ENCODE measurements around the gene RBM47. TPM values are rescaled to one million over a fixed set of nuclear protein-coding genes. Genes with fewer than 3 reads are reported as not detected.
"Not testable (repeated sequence)": the region's sequence is repeated elsewhere in the genome, so short reads cannot be mapped to it uniquely, and the experiment has no call there.

Gene RBM47
- total RNA-seq, 1 donor from 2014 or later, result 1.6 TPM

- no peak for DNase-seq
Observed at GRCh38 chr4:40526741-40527140, 102.9 kb downstream of the RBM47 start.

GRCh38 chr4:40525752-40526598 lies 103.7 kb downstream of the RBM47 start:
- no peak for DNase-seq

GRCh38 chr4:40524366-40525041 lies 105.2 kb downstream of the RBM47 start:
- DNase-seq, result no peak

GRCh38 chr4:40523581-40523980 lies 106.1 kb downstream of the RBM47 start:
- no peak for DNase-seq

GRCh38 chr4:40521957-40522356 lies 107.7 kb downstream of the RBM47 start:
- no peak for DNase-seq

- DNase-seq, result no peak
Observed at GRCh38 chr4:40520533-40520932, 109.1 kb downstream of the RBM47 start.

GRCh38 chr4:40517081-40517480 lies 112.6 kb downstream of the RBM47 start:
- not testable (repeated sequence) for DNase-seq

- DNase-seq, result no peak
Observed at GRCh38 chr4:40516651-40517050, 113.0 kb downstream of the RBM47 start.

GRCh38 chr4:40515398-40516293 lies 114.0 kb downstream of the RBM47 start:
- no peak for DNase-seq

- no peak for DNase-seq
Observed at GRCh38 chr4:40515037-40515397, 114.6 kb downstream of the RBM47 start.

- no peak for DNase-seq
Observed at GRCh38 chr4:40514497-40514951, 115.1 kb downstream of the RBM47 start.

- no peak for DNase-seq
Observed at GRCh38 chr4:40511036-40511614, 118.5 kb downstream of the RBM47 start.

GRCh38 chr4:40507977-40508376 lies 121.7 kb downstream of the RBM47 start:
- no peak for DNase-seq

GRCh38 chr4:40506492-40506891 lies 123.2 kb downstream of the RBM47 start:
- DNase-seq, result no peak

- no peak for DNase-seq
Observed at GRCh38 chr4:40506066-40506465, 123.6 kb downstream of the RBM47 start.

- no peak for DNase-seq
Observed at GRCh38 chr4:40502934-40503333, 126.7 kb downstream of the RBM47 start.

GRCh38 chr4:40502220-40502619 lies 127.4 kb downstream of the RBM47 start:
- DNase-seq, result no peak

- DNase-seq, result no peak
Observed at GRCh38 chr4:40500781-40501180, 128.9 kb downstream of the RBM47 start.

- DNase-seq, result no peak
Observed at GRCh38 chr4:40493160-40493559, 136.5 kb downstream of the RBM47 start.

GRCh38 chr4:40492691-40493090 lies 137.0 kb downstream of the RBM47 start:
- DNase-seq, result no peak

GRCh38 chr4:40490481-40490880 lies 139.2 kb downstream of the RBM47 start:
- DNase-seq, result no peak

- DNase-seq, result no peak
Observed at GRCh38 chr4:40489961-40490360, 139.7 kb downstream of the RBM47 start.
